ENCODE data around the gene FAM3B.

GRCh38 chr21:41349619-41350390 lies 33.2 kb downstream of the FAM3B start:
- no peak for TF ChIP-seq CTCF (IDR thresholded peaks at IDR 0.05 in 4 of 5, conservative IDR thresholded peaks at IDR 0.05 in 1 of 5)
- no peak for TF ChIP-seq POLR2A (IDR thresholded peaks at IDR 0.05)

Data from gastrocnemius medialis (tissue), 4 donors.